HCT116 (cell line): ENCODE data around the gene PLCB4. TPM values are rescaled to one million over a fixed set of nuclear protein-coding genes. Genes with fewer than 3 reads are reported as not detected.

Experiments
- ATAC-seq: fragments of 200-7000 bp; cut with Tn5 transposase; 2 replicates; pipeline ENCODE4 v1.9.1; 2020; ENCODE audit warnings: mild to moderate bottlenecking, moderate library complexity
- BruUV-seq: library from RNA; stranded (reverse); fragments of 400-500 nt; replicated peaks from 2 replicates; lab custom pipeline; 2021; lab: Mats Ljungman, UMichigan
- CTCF ChIA-PET: fragments of 300-600 bp; sonication (Branson Sonifier 250); formaldehyde crosslinking; loops from one replicate; lab custom pipeline; 2021; ENCODE audit warnings: antibody characterized with exemption; lab: Charles Lee
- POLR2A ChIA-PET: fragments of 300-600, 350-600 bp; sonication (Branson Sonifier 250); formaldehyde crosslinking; loops from one replicate; lab custom pipeline; 2021; ENCODE audit warnings: antibody characterized with exemption; lab: Charles Lee
- RAD21 ChIA-PET, 2 experiments: fragments of 300-600 bp; sonication (Branson Sonifier 250); formaldehyde crosslinking; loops; one replicate each; lab custom pipeline; 2023; ENCODE audit warnings: low total read pairs in 2 of 2; ENCODE audit not compliant: uncharacterized antibody in 2 of 2, unreplicated experiment in 2 of 2, low non-redundant PET in 1 of 2; lab: Charles Lee
- DNase-seq: peaks from one replicate; pipeline ENCODE4 v3.0.0-alpha.2; 2010; ENCODE audit warnings: low read depth, low spot score
- H2AFZ ChIP-seq: fragments of 200-600 bp; shearing (Covaris generic), sonication (generic); 2 replicates; pipeline ENCODE4 v1.6.1; 2017; ENCODE audit warnings: low read depth, mixed run types, mixed read lengths, antibody characterized with exemption, low read length; ENCODE audit not compliant: poor library complexity, severe bottlenecking
- H3K27ac ChIP-seq: 2 replicates; pipeline ENCODE4 v1.5.1; 2012; ENCODE audit warnings: low read depth, low read length
- H3K27me3 ChIP-seq: fragments of 200-600 bp; sonication (generic); 2 replicates; pipeline ENCODE4 v1.6.1; 2016; ENCODE audit warnings: mixed run types, low read length, mixed read lengths; ENCODE audit not compliant: insufficient read depth
- H3K36me3 ChIP-seq, 2 experiments: fragments of 200-500 bp in 1 of 2; fragments of 200-600 bp in 1 of 2; sonication (Bioruptor generic) in 1 of 2; sonication (generic) in 1 of 2; 2 replicates each; pipeline versions ENCODE4 v1.5.1 to v1.6.1; 2014 to 2016; ENCODE audit warnings: low read length in 2 of 2, inconsistent platforms in 1 of 2, mixed read lengths in 1 of 2, mixed run types in 1 of 2; ENCODE audit not compliant: insufficient read depth in 2 of 2, control insufficient read depth in 1 of 2
- H3K4me1 ChIP-seq, 2 experiments: fragments of 200-600 bp in 1 of 2; sonication (generic) in 1 of 2; 2 replicates each; pipeline versions ENCODE4 v1.5.1 to v1.6.1; 2012 to 2017; ENCODE audit warnings: low read length in 2 of 2, inconsistent platforms in 1 of 2, mild to moderate bottlenecking in 1 of 2, mixed read lengths in 1 of 2, mixed run types in 1 of 2, moderate library complexity in 1 of 2; ENCODE audit not compliant: insufficient read depth in 2 of 2, control insufficient read depth in 1 of 2
- H3K4me2 ChIP-seq: fragments of 200-600 bp; sonication (generic); 2 replicates; pipeline ENCODE4 v1.6.1; 2017; ENCODE audit warnings: mixed run types, low read length, mixed read lengths
- H3K4me3 ChIP-seq, 2 experiments: fragments of 200-600 bp in 1 of 2; sonication (generic) in 1 of 2; replicated peaks in 1 of 2; 2 replicates each; pipeline ENCODE4 v1.5.1; 2011 to 2016; ENCODE audit warnings: low read length in 2 of 2, control low read depth in 1 of 2, low read depth in 1 of 2, mild to moderate bottlenecking in 1 of 2, mixed read lengths in 1 of 2, mixed run types in 1 of 2
- H3K79me2 ChIP-seq: fragments of 200-600 bp; sonication (generic); 2 replicates; pipeline ENCODE4 v1.6.1; 2017; ENCODE audit warnings: mild to moderate bottlenecking, mixed run types, low read length, moderate library complexity, mixed read lengths; ENCODE audit not compliant: insufficient read depth
- H3K9ac ChIP-seq: fragments of 200-600 bp; sonication (generic); 2 replicates; pipeline ENCODE4 v1.6.1; 2016; ENCODE audit warnings: low read length, mixed read lengths
- H3K9me2 ChIP-seq: fragments of 200-600 bp; sonication (generic), shearing (Covaris generic); 2 replicates; pipeline ENCODE4 v1.6.1; 2017; ENCODE audit warnings: mixed run types, mild to moderate bottlenecking, moderate library complexity; ENCODE audit not compliant: insufficient read depth
- H3K9me3 ChIP-seq, 2 experiments: fragments of 200-500 bp in 1 of 2; fragments of 200-600 bp in 1 of 2; sonication (Bioruptor generic) in 1 of 2; sonication (generic) in 1 of 2; 2 replicates each; pipeline ENCODE4 v1.6.1; 2014 to 2017; ENCODE audit warnings: low read length in 2 of 2, mixed read lengths in 2 of 2, inconsistent platforms in 1 of 2, low read depth in 1 of 2, mild to moderate bottlenecking in 1 of 2, mixed run types in 1 of 2, moderate library complexity in 1 of 2; ENCODE audit not compliant: control insufficient read depth in 1 of 2, insufficient read depth in 1 of 2
- H4K20me1 ChIP-seq: fragments of 200-600 bp; sonication (generic), shearing (Covaris generic); 2 replicates; pipeline ENCODE4 v1.6.1; 2017; ENCODE audit warnings: mixed run types, mild to moderate bottlenecking, moderate library complexity; ENCODE audit not compliant: insufficient read depth
- CBX3 ChIP-seq: IDR thresholded peaks from 2 replicates; pipeline ENCODE4 v1.6.1; 2012; ENCODE audit warnings: low read depth
- EGR1 ChIP-seq: IDR thresholded peaks from 2 replicates; pipeline ENCODE4 v1.6.1; 2012; ENCODE audit warnings: low read depth
- EZH2phosphoT487 ChIP-seq: fragments of 200-600 bp; IDR thresholded peaks from 2 replicates; pipeline ENCODE4 v1.6.1; 2018; ENCODE audit warnings: antibody characterized with exemption, borderline replicate concordance
- JUND ChIP-seq: IDR thresholded peaks from 2 replicates; pipeline ENCODE4 v1.6.1; 2012
- MAX ChIP-seq: IDR thresholded peaks from 2 replicates; pipeline ENCODE4 v1.6.1; 2012
- POLR2A ChIP-seq: IDR thresholded peaks from 2 replicates; pipeline ENCODE4 v1.7.0; 2011; ENCODE audit warnings: borderline replicate concordance; ENCODE audit not compliant: insufficient read depth, insufficient read length; ENCODE audit errors: extremely low read depth
- RAD21 ChIP-seq: IDR thresholded peaks from 2 replicates; pipeline ENCODE4 v1.6.1; 2012; ENCODE audit warnings: low read depth, mild to moderate bottlenecking
- SIN3A ChIP-seq: IDR thresholded peaks from 2 replicates; pipeline ENCODE4 v1.6.1; 2012; ENCODE audit warnings: low read depth
- SP1 ChIP-seq: IDR thresholded peaks from 2 replicates; pipeline ENCODE4 v1.6.1; 2012; ENCODE audit warnings: low read depth
- SRF ChIP-seq: IDR thresholded peaks from 2 replicates; pipeline ENCODE4 v1.6.1; 2012; ENCODE audit warnings: low read depth
- TCF7L2 ChIP-seq: IDR thresholded peaks from 2 replicates; pipeline ENCODE4 v1.7.0; 2011; ENCODE audit warnings: borderline replicate concordance, inconsistent platforms; ENCODE audit not compliant: insufficient read depth, insufficient read length; ENCODE audit errors: extremely low read depth
- YY1 ChIP-seq: IDR thresholded peaks from 2 replicates; pipeline ENCODE4 v1.6.1; 2011; ENCODE audit warnings: low read length, low read depth, moderate library complexity, mild to moderate bottlenecking; ENCODE audit not compliant: insufficient replicate concordance; ENCODE audit errors: extremely low read depth
- ZNF274 ChIP-seq: fragments of 200-500 bp; sonication (Bioruptor generic); IDR thresholded peaks from 2 replicates; pipeline ENCODE4 v1.6.1; 2014; ENCODE audit warnings: mild to moderate bottlenecking, low read depth, low read length, inconsistent platforms
- intact Hi-C: fragments of 100-400 bp; cut with micrococcal nuclease; formaldehyde crosslinking; loops from 2 replicates; pipeline ENCODE4 v1.10.0; 2022
- total RNA-seq: library from RNA; stranded (reverse); gene quantifications from one replicate; pipeline ENCODE4 v1.2.1, GENCODE V29; 2021; ENCODE audit not compliant: unreplicated experiment
- TF ChIP-seq, protein P1 (sequence below): IDR thresholded peaks from 2 replicates; pipeline ENCODE4 v1.6.1; 2012

Gene PLCB4
- total RNA-seq, 1 experiment from 2014 or later = 2.5 TPM

GRCh38 chr20:9129756-9130155 lies 60.9 kb downstream of the PLCB4 start:
- POLR2A ChIA-PET = no interaction called here
- BruUV-seq = no TSS peak
- Histone ChIP-seq H3K27ac (no peak overlapping the region), H3K9me2 (no peaks in the 10 kb centered on the region), H3K4me2 (no peak overlapping the region), H3K27me3 (no peaks in the 10 kb centered on the region), H3K36me3 (no peaks in the 10 kb centered on the region), H3K79me2 (no peaks in the 10 kb centered on the region), H2AFZ (no peak overlapping the region), H4K20me1 (no peaks in the 10 kb centered on the region), H3K4me1 (no peaks in the 10 kb centered on the region), H3K9me3 (no peaks in the 10 kb centered on the region), H3K4me3 (no peak overlapping the region), H3K9ac (no peak overlapping the region)
- TF ChIP-seq SRF = no peak
- TF ChIP-seq, protein P1, sequence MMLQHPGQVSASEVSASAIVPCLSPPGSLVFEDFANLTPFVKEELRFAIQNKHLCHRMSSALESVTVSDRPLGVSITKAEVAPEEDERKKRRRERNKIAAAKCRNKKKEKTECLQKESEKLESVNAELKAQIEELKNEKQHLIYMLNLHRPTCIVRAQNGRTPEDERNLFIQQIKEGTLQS = no peak
- no peak for TF ChIP-seq POLR2A
- no peak for TF ChIP-seq YY1
- no peak for TF ChIP-seq ZNF274
- DNase-seq (no peak), ATAC-seq (no peak)
- intact Hi-C loops = no loop called here
- CTCF ChIA-PET = no interaction called here
- RAD21 ChIA-PET = no interaction called here

GRCh38 chr20:9130521-9130920 lies 61.6 kb downstream of the PLCB4 start:
- no TSS peak for BruUV-seq
- Histone ChIP-seq H3K4me1 (no peaks in the 10 kb centered on the region), H3K27ac (no peak overlapping the region), H3K9ac (no peak overlapping the region), H3K9me3 (no peaks in the 10 kb centered on the region), H3K27me3 (no peaks in the 10 kb centered on the region), H3K4me2 (no peak overlapping the region), H3K9me2 (no peaks in the 10 kb centered on the region), H2AFZ (no peak overlapping the region), H3K4me3 (no peak overlapping the region), H3K36me3 (no peaks in the 10 kb centered on the region), H3K79me2 (no peaks in the 10 kb centered on the region), H4K20me1 (no peaks in the 10 kb centered on the region)
- ATAC-seq (no peak), DNase-seq (no peak)
- ChIA-PET POLR2A (no interaction called here), RAD21 (no interaction called here), CTCF (no interaction called here)
- intact Hi-C loops = no loop called here
- TF ChIP-seq RAD21 = no peak
- no peak for TF ChIP-seq SP1
- TF ChIP-seq MAX = no peak
- TF ChIP-seq TCF7L2 = no peak
- no peak for TF ChIP-seq EZH2phosphoT487
- no peak for TF ChIP-seq JUND
- no peak for TF ChIP-seq SIN3A
- TF ChIP-seq CBX3 = no peak
- no peak for TF ChIP-seq EGR1
